Loucy (cell line): ENCODE data around the gene MAN2A1.

Experiments
- H2AFZ ChIP-seq: fragments of 200-600 bp; sonication (generic); 2 replicates; pipeline ENCODE4 v1.6.0; 2016; ENCODE audit warnings: antibody characterized with exemption, mild to moderate bottlenecking, low read length, moderate library complexity
- H3F3A ChIP-seq: fragments of 200-600 bp; 2 replicates; pipeline ENCODE4 v1.6.0; 2016; ENCODE audit warnings: antibody characterized with exemption, low read depth, mild to moderate bottlenecking
- H3K27me3 ChIP-seq: fragments of 200-600 bp; sonication (generic); 2 replicates; pipeline ENCODE4 v1.6.1; 2014; ENCODE audit warnings: low read length, mild to moderate bottlenecking; ENCODE audit not compliant: insufficient read depth, poor library complexity, severe bottlenecking
- H3K36me3 ChIP-seq: fragments of 200-600 bp; sonication (generic); 2 replicates; pipeline ENCODE4 v1.6.1; 2016; ENCODE audit warnings: low read length; ENCODE audit not compliant: insufficient read depth
- H3K4me1 ChIP-seq: fragments of 200-600 bp; sonication (generic); 2 replicates; pipeline ENCODE4 v1.5.1; 2014; ENCODE audit warnings: low read length, mild to moderate bottlenecking; ENCODE audit not compliant: insufficient read depth, poor library complexity, severe bottlenecking
- H3K4me2 ChIP-seq: fragments of 200-600 bp; sonication (generic); 2 replicates; pipeline ENCODE4 v1.6.0; 2014; ENCODE audit warnings: antibody characterized with exemption, low read length, low read depth, mild to moderate bottlenecking; ENCODE audit not compliant: poor library complexity, severe bottlenecking
- H3K4me3 ChIP-seq: fragments of 200-600 bp; sonication (generic); 2 replicates; pipeline ENCODE4 v1.5.1; 2014; ENCODE audit warnings: low read length, mild to moderate bottlenecking, mixed read lengths; ENCODE audit not compliant: poor library complexity, severe bottlenecking
- H3K79me2 ChIP-seq: fragments of 200-600 bp; sonication (generic); 2 replicates; pipeline ENCODE4 v1.6.1; 2014; ENCODE audit warnings: low read length; ENCODE audit not compliant: insufficient read depth
- H3K9ac ChIP-seq: fragments of 200-600 bp; sonication (generic); 2 replicates; pipeline ENCODE4 v1.6.0; 2014; ENCODE audit warnings: mild to moderate bottlenecking, low read depth, low read length, moderate library complexity; ENCODE audit not compliant: poor library complexity, severe bottlenecking
- H3K9me2 ChIP-seq: fragments of 200-600 bp; sonication (generic); replicated peaks from 2 replicates; pipeline ENCODE4 v1.6.1; 2016; ENCODE audit warnings: low read depth, low read length, mixed read lengths
- H3K9me3 ChIP-seq: fragments of 200-600 bp; sonication (generic); 2 replicates; pipeline ENCODE4 v1.6.1; 2014; ENCODE audit warnings: mild to moderate bottlenecking, antibody characterized with exemption, low read length, low read depth; ENCODE audit not compliant: insufficient read depth
- H4K20me1 ChIP-seq: fragments of 200-600 bp; sonication (generic); 2 replicates; pipeline ENCODE4 v1.6.0; 2014; ENCODE audit warnings: antibody characterized with exemption, low read length, mild to moderate bottlenecking; ENCODE audit not compliant: insufficient read depth, poor library complexity, severe bottlenecking
- EZH2phosphoT487 ChIP-seq: fragments of 200-600 bp; IDR thresholded peaks from 2 replicates; pipeline ENCODE4 v1.6.1; 2018; ENCODE audit warnings: antibody characterized with exemption, mild to moderate bottlenecking, moderate library complexity, borderline replicate concordance
- TF ChIP-seq, protein P1 (sequence below): fragments of 200-600 bp; sonication (generic); conservative IDR thresholded peaks from 2 replicates; pipeline ENCODE4 v1.5.1; 2014; ENCODE audit warnings: mild to moderate bottlenecking, antibody characterized with exemption, low read length

MAN2A1 gene

DNA sequence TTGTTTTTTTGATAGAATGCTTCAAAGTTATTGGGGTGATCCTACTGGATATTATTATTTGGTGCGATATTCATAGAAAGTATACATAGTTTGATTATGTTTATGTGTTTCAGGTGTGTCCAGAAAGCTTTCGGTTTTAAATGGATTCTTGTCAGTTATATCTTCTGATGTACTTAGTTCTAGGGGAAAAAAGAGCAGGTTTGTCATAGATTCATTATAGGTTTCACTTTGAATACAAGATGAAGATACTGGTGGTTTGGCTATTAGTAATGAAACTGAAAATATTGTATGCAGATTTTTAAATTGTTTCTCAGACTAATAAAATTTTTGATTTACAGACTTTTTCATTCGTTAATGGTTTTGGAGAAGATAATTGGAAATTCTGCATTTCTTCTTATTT is 98.9 kb downstream of the MAN2A1 start:
- H3K79me2 ChIP-seq: no peaks in the 10 kb centered on the region
- H3K9me2 ChIP-seq: no peaks in the 10 kb centered on the region
- no peak overlapping the region for H3K4me3 ChIP-seq

DNA sequence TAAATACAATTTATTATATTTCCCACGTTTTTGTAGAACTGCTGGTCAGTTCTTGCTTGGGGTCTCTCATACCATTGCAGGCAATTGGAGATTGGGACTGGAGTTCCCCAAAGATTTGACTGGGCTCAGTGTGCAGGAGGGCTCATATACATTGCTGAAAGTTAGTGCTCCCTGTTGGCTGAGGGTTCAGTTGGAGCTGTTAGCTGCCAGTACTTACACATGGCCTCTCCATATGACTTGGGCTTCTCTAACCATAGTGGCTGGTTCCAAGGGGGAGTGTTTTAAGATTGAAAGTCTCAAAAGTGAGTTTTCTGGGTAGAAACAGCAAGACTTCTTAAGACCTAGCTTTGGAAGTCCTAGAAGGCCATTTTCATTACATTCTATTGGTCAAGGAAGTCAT is 102.9 kb downstream of the MAN2A1 start:
- H3K9ac ChIP-seq: no peak overlapping the region
- H2AFZ ChIP-seq: no peak overlapping the region
- H3K27me3 ChIP-seq: no peaks in the 10 kb centered on the region
- no peaks in the 10 kb centered on the region for H3K9me3 ChIP-seq
- TF ChIP-seq, protein P1, sequence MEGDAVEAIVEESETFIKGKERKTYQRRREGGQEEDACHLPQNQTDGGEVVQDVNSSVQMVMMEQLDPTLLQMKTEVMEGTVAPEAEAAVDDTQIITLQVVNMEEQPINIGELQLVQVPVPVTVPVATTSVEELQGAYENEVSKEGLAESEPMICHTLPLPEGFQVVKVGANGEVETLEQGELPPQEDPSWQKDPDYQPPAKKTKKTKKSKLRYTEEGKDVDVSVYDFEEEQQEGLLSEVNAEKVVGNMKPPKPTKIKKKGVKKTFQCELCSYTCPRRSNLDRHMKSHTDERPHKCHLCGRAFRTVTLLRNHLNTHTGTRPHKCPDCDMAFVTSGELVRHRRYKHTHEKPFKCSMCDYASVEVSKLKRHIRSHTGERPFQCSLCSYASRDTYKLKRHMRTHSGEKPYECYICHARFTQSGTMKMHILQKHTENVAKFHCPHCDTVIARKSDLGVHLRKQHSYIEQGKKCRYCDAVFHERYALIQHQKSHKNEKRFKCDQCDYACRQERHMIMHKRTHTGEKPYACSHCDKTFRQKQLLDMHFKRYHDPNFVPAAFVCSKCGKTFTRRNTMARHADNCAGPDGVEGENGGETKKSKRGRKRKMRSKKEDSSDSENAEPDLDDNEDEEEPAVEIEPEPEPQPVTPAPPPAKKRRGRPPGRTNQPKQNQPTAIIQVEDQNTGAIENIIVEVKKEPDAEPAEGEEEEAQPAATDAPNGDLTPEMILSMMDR: no peak
- TF ChIP-seq EZH2phosphoT487: no peak
- H3F3A ChIP-seq: no peaks in the 10 kb centered on the region
- H4K20me1 ChIP-seq: no peaks in the 10 kb centered on the region
- H3K9me2 ChIP-seq: no peaks in the 10 kb centered on the region
- no peaks in the 10 kb centered on the region for H3K4me1 ChIP-seq
- H3K4me3 ChIP-seq: no peak overlapping the region
- H3K36me3 ChIP-seq: peaks cover 25% of the 10 kb centered on the region; the same call in 1 of the 2 replicates
- no peaks in the 10 kb centered on the region for H3K79me2 ChIP-seq
- no peak overlapping the region for H3K4me2 ChIP-seq

More for the DNA sequence above, 98.9 kb downstream of the MAN2A1 start:
- no peaks in the 10 kb centered on the region for H3K4me1 ChIP-seq
- no peak overlapping the region for H2AFZ ChIP-seq
- H3K9me3 ChIP-seq: no peaks in the 10 kb centered on the region
- H3F3A ChIP-seq: no peaks in the 10 kb centered on the region
- H4K20me1 ChIP-seq: no peaks in the 10 kb centered on the region
- no peak overlapping the region for H3K4me2 ChIP-seq
- H3K9ac ChIP-seq: no peak overlapping the region
- peaks cover 20% of the 10 kb centered on the region; the same call in 1 of the 2 replicates for H3K36me3 ChIP-seq
- no peak for TF ChIP-seq EZH2phosphoT487
- H3K27me3 ChIP-seq: no peaks in the 10 kb centered on the region

DNA sequence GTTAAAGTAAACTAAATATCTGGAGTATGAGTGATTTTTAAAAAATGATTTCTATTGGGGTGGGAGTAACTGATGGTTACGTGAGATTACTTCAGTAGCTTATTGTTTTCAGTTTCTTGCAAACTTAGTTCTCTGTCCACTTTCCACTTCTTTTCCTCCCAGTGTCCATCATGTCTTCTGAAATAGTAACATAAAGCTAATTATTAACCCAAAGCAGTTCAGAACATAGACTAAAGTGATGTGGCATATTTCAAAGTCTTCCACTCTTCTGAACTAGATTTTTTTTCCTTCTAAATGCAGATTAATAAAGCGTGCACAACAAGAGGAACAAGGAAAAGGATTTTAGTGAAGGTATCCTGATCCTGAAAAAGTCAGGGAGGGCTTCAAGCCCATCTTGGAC is 114.1 kb downstream of the MAN2A1 start:
- H3K36me3 ChIP-seq: no peaks in the 10 kb centered on the region
- H3K4me2 ChIP-seq: no peak overlapping the region
- no peaks in the 10 kb centered on the region for H3K9me2 ChIP-seq
- no peak overlapping the region for H3K4me3 ChIP-seq
- no peaks in the 10 kb centered on the region for H4K20me1 ChIP-seq
- no peak overlapping the region for H3K9ac ChIP-seq
- no peaks in the 10 kb centered on the region for H3K79me2 ChIP-seq
- no peaks in the 10 kb centered on the region for H3K4me1 ChIP-seq
- no peak overlapping the region for H2AFZ ChIP-seq
- no peak for TF ChIP-seq EZH2phosphoT487
- TF ChIP-seq, protein P1: no peak
- no peaks in the 10 kb centered on the region for H3F3A ChIP-seq
- H3K9me3 ChIP-seq: no peaks in the 10 kb centered on the region
- H3K27me3 ChIP-seq: no peaks in the 10 kb centered on the region

DNA sequence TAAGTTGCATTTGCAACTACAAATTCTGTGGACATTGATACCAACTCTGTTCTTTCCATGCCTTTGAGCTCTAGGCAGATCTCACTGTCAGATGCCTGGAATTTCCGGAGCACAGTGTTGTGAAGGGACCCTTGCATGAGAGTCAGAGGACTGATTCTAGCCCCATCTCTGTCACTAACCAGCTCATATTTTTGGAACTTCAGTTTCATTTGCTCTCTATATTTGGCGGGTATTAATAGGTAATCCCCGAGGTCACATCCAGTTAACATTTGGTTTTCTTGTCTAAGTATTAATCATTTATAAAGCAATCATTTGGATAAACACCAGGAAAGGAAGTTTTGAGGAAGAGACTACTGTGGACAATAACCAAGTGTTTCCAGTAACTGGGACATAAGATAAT is 115.7 kb downstream of the MAN2A1 start:
- H4K20me1 ChIP-seq: no peaks in the 10 kb centered on the region
- no peaks in the 10 kb centered on the region for H3K9me2 ChIP-seq
- H3K9me3 ChIP-seq: no peaks in the 10 kb centered on the region
- no peaks in the 10 kb centered on the region for H3K4me1 ChIP-seq
- no peak overlapping the region for H3K4me3 ChIP-seq
- H3K79me2 ChIP-seq: no peaks in the 10 kb centered on the region
- H3K4me2 ChIP-seq: no peak overlapping the region
- no peaks in the 10 kb centered on the region for H3K27me3 ChIP-seq
- no peak overlapping the region for H2AFZ ChIP-seq
- TF ChIP-seq, protein P1: no peak
- no peak for TF ChIP-seq EZH2phosphoT487
- H3F3A ChIP-seq: no peaks in the 10 kb centered on the region
- H3K36me3 ChIP-seq: no peaks in the 10 kb centered on the region
- H3K9ac ChIP-seq: no peak overlapping the region
